ENCODE data around the gene EXOC3L4. TPM values are rescaled to one million over a fixed set of nuclear protein-coding genes. Genes with fewer than 3 reads are reported as not detected.

EXOC3L4 gene
- total RNA-seq, 1 experiment from 2014 or later = 1.4 TPM

- H3K27me3 ChIP-seq (ENCODE audit: low read length) = no peaks in the 10 kb centered on the region
- no peak for ATAC-seq
- CTCF ChIA-PET = no interaction called here
- no peak overlapping the region for H3K4me3 ChIP-seq (ENCODE audit: low read length)
- no TSS peak for BruUV-seq (replicated peaks)
- intact Hi-C loops (cut with micrococcal nuclease) = loop anchor here (5.0 kb wide), 2 partner anchors 32 to 48 kb away; no protein-coding TSS in a partner anchor
- no peak for DNase-seq
- H3K4me2 ChIP-seq (ENCODE audit: low read length) = no peak overlapping the region
- TF ChIP-seq CTCF (conservative IDR thresholded peaks at IDR 0.05; ENCODE audit: low read depth, low read length) = no peak
- no peak for TF ChIP-seq EZH2phosphoT487 (IDR thresholded peaks at IDR 0.05; ENCODE audit: borderline replicate concordance, low read length)
- no peak for TF ChIP-seq EZH2 (IDR thresholded peaks at IDR 0.05; ENCODE audit: low read length, unreplicated experiment)
- no peak overlapping the region for H2AFZ ChIP-seq (ENCODE audit: low read length)
- H3K9me2 ChIP-seq (replicated peaks; ENCODE audit: low read length) = no peaks in the 10 kb centered on the region
- H3K9ac ChIP-seq (ENCODE audit: low read length) = no peak overlapping the region
- H3K79me2 ChIP-seq (ENCODE audit: low read length) = no peaks in the 10 kb centered on the region
- no peak overlapping the region for H3K27ac ChIP-seq (ENCODE audit: low read length)
- H4K20me1 ChIP-seq (ENCODE audit: low read length) = no peaks in the 10 kb centered on the region
- H3F3A ChIP-seq (ENCODE audit: low read length, unreplicated experiment) = no peaks in the 10 kb centered on the region
- H3K4me1 ChIP-seq (ENCODE audit: insufficient read depth, low read length) = peaks cover 36% of the 10 kb centered on the region
- no peaks in the 10 kb centered on the region for H3K9me3 ChIP-seq (ENCODE audit: low read length)
- POLR2A ChIA-PET (ENCODE audit: unreplicated experiment) = no interaction called here
- peaks cover 10% of the 10 kb centered on the region; the same call in 1 of the 2 replicates for H3K36me3 ChIP-seq (ENCODE audit: low read depth, low read length)
Measured at GRCh38 chr14:103139132-103140025, 44.9 kb downstream of the EXOC3L4 start.

GRCh38 chr14:103140316-103141109 is 46.0 kb downstream of the EXOC3L4 start:
- no peak overlapping the region for H3K4me2 ChIP-seq (ENCODE audit: low read length)
- CTCF ChIA-PET = interaction anchor here (1.6 kb wide), 1 partner anchor 35 kb away, joined by 5 read pairs; no protein-coding TSS in a partner anchor
- no peak for DNase-seq
- intact Hi-C loops (cut with micrococcal nuclease) = loop anchor here (5.0 kb wide), 2 partner anchors 33 to 47 kb away; no protein-coding TSS in a partner anchor
- BruUV-seq (replicated peaks) = no TSS peak
- H3K9me3 ChIP-seq (ENCODE audit: low read length) = no peaks in the 10 kb centered on the region
- H3K9ac ChIP-seq (ENCODE audit: low read length) = no peak overlapping the region
- H3K9me2 ChIP-seq (replicated peaks; ENCODE audit: low read length) = no peaks in the 10 kb centered on the region
- no peaks in the 10 kb centered on the region; the same call in 1 of the 2 replicates for H3K36me3 ChIP-seq (ENCODE audit: low read depth, low read length)
- H3F3A ChIP-seq (ENCODE audit: low read length, unreplicated experiment) = no peaks in the 10 kb centered on the region
- H3K4me3 ChIP-seq (ENCODE audit: low read length) = no peak overlapping the region
- H3K27ac ChIP-seq (ENCODE audit: low read length) = no peak overlapping the region
- peaks cover 37% of the 10 kb centered on the region for H3K4me1 ChIP-seq (ENCODE audit: insufficient read depth, low read length)
- TF ChIP-seq CTCF (conservative IDR thresholded peaks at IDR 0.05; ENCODE audit: low read depth, low read length) (no peak), EZH2phosphoT487 (IDR thresholded peaks at IDR 0.05; ENCODE audit: borderline replicate concordance, low read length) (no peak), EZH2 (IDR thresholded peaks at IDR 0.05; ENCODE audit: low read length, unreplicated experiment) (no peak)
- no peaks in the 10 kb centered on the region for H3K79me2 ChIP-seq (ENCODE audit: low read length)
- H2AFZ ChIP-seq (ENCODE audit: low read length) = no peak overlapping the region
- POLR2A ChIA-PET (ENCODE audit: unreplicated experiment) = no interaction called here
- H3K27me3 ChIP-seq (ENCODE audit: low read length) = no peaks in the 10 kb centered on the region
- H4K20me1 ChIP-seq (ENCODE audit: low read length) = no peaks in the 10 kb centered on the region
- ATAC-seq = no peak
